Hypothalamus (tissue), 51 donors: Measurements from ENCODE around the gene BIRC6.
"Not testable (repeated sequence)": the region's sequence is repeated elsewhere in the genome, so short reads cannot be mapped to it uniquely, and the experiment has no call there.

Source experiments
- DNase-seq, 51 donors: peaks; one replicate each; lab custom pipeline; 2025; lab: John Stamatoyannopoulos, UW

Gene BIRC6

DNA sequence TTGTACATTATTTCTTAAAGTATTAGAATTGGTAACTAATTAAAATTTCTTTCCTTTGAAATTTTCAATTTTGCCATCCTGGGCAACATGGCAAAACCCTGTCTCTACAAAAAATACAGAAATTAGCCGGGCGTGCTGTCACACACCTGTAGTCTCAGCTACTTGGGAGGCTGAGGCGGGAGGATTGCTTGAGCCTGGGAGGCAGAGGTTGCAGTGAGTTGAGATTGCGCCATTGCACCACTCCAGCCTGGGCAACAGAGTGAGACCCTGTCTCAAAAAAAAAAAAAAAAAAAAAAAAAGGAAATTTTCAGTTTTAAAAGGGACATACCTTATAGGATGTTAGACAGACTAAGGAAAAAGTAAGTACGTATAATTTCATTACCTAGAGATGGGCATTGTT, 14.1 kb downstream of the BIRC6 start:
- not testable (repeated sequence) for DNase-seq

DNA sequence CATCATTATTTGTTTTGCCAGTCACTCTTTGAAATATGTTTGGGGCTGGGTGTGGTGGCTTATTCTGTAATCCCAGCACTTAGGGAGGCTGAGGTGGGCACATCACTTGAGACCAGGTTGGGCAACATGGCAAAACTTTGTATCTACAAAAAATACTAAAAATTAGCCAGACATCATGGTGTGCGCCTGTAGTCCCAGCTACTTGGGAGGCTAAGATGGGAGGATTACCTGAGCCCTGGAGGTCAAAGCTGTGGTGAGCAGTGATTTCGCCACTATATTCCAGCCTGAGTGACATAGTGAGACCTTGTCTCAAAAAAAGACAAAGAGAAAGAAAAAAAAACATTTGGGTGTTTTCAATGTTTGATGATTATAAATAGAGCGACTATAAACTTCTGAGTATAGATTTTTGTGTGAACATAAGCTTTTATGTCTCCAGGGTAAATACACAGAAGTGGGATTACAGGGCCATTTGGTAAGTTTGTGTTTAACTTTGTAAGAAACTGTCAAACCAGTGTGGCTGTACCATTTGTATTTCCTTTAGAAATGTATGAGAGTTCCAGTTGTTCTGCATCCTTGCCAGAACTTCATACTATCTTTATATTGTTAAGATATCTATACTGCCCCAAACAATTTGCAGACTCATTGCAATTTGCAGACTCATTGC, 15.8 kb downstream of the BIRC6 start:
- no peak for DNase-seq

DNA sequence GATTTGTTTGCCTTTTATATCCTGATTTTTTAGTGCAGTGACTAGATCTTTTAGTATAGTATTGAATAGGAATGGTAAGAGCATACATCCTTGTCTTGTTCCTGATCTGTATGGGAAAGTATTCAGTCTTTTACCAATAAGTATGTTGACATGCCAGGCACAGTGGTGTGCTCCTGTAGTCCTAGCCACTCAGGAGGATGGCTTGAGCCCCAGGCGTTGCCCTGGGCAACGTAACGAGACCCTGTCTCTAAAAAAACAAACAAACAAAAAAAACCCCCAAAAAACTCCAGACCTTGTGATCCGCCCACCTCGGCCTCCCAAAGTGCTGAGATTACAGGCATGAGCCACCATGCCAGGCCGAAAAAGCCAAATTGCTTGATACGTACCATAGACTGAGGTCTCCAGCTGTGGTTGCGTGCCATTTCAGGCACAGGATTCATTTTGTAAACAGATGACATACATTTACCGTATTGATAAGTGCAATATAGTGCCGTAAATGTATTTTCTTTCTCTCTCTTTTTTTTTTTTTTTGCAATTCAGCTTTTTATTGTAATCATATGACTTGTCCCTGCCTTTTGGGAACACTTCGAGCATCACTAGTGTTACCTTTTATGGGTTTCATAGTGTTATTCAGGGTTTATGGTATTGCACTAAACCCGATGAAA, 18.5 kb downstream of the BIRC6 start:
- DNase-seq, result no peak

DNA sequence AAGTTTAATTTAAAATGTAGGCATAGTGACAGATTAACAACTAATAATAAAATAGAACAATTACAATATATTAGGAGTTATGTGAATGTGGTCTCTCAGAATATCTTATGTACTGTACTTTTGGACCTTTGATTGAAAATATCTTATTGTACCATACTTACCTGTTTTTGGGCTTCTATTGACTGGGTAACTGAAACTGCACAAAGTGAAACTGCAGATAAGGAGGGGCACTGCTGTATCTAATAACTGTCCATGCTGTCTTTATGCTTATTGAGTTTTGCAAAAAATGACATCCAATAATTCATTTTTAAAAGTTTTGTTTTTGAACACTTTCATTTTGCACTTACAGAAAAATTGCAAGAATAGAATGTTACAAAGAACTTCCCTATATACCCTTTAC, 19.9 kb downstream of the BIRC6 start:
- DNase-seq, result no peak

DNA sequence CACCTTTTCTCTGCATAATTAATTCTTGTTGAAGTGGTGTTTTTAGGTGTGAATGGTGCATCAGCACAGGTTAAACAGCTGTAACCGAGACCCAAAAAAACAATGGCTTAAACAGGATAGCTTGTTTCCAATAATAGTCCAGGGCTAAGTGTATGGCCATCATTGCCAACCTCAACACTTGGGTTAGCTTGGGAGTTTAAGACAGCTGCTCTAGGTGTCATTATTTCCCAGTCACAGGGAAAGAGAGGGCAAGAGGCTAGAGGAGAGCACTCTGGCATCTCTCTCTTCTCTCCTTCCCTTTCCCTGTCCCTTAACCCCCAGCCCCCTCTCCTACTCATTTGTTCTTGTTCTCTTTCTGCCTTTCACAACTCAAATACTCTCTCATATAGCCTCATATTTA, 21.1 kb downstream of the BIRC6 start:
- DNase-seq, result no peak

DNA sequence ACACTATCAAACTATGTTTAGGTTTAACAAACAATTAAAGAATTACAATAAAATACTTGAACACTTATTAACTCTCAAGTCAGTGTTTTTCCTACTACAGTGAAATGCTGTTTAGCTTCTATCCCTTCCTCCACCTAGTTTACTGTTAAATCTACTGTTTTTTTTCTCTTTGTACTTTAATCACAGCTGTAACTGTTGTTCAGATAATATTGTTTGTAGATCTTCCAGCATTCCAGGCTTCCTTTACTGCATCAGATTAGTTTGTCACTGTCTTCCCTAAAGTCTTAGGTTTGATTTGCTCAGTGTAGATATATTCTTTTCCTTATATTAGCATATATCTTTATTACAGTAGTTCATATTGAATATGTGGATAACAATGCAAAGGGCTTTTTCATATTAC, 22.5 kb downstream of the BIRC6 start:
- DNase-seq, result no peak

DNA sequence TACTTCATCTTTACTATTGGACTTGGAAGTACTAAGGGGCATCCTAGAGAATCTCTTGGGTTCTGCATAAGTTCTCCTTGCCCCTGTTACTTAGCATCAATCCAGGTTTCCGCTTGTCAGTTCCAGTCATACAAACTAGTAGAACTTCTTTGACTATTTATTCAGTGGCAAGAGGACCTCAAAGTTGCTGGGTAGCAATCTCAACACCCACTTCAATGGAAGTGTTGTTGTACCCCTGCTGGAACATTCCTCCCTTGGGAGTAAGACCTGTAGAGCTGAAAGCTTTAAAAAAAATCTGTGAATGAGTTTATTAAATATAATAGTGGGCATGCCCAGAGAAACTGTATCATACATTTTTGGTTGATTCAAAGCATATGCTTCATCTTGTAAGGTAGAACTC, 27.0 kb downstream of the BIRC6 start:
- DNase-seq, result no peak

DNA sequence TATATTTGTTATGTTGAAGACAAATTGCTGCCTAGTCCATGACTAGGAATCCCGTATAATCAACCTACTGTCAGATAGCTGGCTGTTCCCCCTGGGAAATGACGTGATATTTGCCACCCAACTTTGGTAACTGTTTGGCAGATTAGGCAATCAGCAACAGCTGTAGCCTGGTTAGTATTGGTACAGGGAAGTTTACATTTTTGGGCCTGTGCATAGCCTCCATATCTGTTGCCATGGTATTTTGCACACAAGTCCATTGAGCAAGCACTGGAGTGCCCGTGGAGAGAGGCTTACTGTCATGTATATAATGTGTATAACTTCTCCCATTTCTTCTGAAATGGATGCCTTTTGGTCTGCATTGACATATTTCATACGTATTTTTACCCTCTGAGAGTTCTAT, 27.7 kb downstream of the BIRC6 start:
- DNase-seq, result no peak

DNA sequence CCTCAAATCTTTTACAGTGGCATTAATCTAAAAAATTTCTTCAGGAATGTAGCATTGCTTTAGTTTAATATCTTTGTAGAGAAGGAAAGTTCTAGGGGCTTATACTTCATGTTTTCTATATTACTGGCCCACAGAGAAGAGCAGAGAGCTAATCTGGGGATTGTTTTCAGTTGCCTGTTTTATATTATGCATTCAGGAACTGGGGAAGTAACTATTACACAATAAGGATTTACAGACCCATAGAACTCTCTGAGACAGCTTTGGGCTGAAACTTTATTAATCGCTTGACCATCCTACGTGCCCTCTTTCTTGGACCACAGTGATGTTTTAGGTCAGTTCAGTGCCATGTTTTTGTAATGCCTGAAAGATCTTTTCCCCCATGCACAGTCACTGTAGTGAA, 29.9 kb downstream of the BIRC6 start:
- DNase-seq, result no peak

DNA sequence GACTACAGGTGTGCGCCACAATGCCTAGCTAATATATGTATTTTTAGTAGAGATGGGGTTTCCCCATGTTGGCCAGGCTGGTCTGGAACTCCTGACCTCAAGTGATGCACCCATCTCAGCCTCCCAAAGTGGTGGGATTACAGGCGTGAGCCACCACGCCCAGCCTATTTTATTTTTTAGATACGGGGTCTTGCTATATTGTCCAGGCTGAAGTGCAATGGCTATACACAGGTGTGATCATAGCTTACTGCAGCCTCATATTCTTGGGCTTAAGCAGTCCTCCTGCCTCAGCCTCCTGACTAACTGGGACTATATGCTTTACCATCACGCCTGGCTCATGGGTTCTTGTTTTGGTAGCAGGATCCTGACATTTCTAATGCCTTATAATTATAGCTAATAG, 42.4 kb downstream of the BIRC6 start:
- no peak for DNase-seq

DNA sequence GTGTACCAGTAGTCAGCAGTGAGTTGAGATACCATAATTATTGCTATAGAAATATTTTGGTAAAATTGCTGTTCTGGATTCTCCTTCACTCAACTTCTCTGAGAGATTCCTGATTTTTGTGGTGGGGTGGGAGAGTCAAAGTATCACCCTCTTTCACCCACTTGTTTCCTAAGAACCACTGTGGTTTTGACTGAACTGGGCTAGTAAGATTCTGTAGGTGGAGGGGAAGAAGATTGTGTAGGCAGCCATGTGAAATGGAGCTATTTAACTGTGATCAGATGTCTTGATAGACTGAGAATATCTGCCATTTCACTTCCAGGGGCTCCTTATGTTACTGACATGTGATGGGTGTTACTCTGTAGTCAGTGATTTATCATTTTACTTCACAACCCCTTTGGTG, 45.3 kb downstream of the BIRC6 start:
- no peak for DNase-seq

DNA sequence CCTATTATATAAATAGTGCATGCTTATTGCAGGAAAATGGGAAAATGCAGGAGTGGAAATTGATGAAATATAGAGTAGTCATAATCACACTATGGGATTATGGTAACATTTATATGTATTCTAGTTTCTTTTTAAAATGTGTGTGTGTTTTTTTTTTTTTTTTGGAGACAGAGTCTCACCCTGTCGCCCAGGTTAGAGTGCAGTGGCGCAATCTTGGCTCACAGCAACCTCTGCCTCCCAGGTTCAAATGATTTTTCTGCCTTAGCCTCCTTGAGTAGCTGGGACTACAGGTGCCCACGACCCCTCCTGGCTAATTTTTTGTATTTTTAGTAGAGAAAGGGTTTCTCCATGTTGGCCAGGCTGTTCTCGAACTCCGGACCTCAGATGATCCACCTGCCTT, 47.0 kb downstream of the BIRC6 start:
- no peak for DNase-seq

DNA sequence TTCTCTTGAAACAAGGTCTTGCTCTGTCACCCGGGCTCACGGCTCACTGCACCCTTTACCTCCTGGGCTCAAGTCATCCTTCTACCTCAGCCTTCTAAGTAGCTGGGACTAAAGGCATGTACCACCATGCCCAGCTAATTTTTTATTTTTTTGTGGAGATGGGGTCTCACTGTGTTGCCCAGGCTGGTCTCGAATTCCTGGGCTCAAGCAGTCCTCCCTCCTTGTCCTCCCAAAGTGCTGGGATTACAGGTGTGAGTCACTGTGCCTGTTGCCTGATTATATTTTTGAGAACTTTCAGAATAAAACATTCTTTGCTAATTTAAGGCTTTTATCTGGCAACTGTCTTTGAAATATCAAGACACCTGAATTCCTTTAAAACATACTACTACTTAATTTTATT, 47.9 kb downstream of the BIRC6 start:
- no peak for DNase-seq

DNA sequence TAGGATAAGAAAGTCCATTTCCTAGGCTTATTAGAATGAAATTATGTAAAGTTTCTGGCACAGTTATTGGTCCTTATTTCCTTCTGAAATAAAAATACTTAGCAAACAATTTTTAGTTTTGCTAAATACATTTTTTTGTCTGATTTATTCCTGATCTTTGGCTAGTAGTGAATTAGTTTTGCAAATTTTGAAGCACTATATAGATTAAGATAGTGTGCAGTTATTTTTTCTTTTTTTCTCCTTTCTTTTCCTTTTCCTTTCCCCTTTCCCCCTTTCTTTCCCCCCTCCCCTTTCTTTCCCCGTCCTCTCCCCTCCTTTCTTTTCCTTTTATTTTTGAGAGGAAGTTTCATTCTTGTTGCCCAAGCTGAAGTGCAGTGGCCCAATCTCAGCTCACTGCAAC, 59.7 kb downstream of the BIRC6 start:
- DNase-seq, result no peak

DNA sequence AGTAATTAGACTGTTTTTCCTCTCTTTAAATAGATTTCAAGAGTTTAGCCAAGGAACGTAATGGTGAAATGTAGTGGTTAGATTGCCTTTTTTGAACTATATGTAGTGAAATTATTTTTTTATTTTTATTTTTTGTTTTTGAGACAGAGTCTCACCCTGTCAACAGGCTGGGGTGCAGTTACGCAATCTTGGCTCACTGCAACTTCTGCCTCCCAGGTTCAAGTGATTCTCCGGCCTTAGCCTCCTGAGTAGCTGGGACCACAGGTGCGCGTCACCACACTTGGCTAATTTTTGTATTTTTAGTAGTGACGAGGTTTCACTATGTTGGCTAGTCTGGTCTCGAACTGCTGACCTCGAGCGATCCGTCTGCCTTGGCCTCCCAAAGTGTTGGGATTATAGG, 60.8 kb downstream of the BIRC6 start:
- DNase-seq, result no peak

DNA sequence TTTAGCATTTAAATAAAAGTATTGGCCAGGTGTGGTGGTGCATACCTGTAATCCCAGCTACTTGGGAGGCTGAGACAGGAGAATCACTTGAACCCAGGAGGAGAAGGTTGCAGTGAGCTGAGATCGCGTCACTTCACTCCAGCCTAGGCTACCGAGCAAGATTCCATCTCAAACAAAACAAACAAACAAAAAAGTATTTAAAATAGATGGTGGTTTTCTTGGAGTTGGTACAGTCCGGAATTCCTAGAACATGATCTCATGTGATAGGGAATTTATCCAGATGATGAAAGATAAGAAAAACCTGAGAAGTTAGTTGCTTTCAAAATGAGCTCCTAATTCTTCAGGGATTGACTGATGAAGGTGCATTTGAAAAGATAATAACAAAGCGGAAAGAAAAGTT, 62.0 kb downstream of the BIRC6 start:
- DNase-seq, result no peak

DNA sequence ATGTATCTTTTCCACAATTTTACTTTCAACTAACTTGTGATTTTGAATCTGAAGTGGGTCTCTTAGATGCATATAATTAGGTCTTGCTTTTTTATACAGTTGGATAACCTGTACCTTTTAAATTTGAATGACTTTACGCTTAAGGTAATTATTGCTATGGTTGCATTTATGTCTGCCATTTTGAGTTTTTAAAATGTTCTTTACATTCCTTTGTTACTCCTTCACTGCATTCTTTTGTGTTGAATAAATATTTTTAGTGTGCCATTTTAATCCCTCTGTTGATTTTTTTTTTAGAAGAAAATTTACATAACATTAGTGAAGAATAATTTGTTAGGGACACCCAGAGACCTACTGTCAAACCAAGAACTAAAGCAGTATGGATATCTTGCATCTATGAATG, 65.3 kb downstream of the BIRC6 start:
- no peak for DNase-seq

DNA sequence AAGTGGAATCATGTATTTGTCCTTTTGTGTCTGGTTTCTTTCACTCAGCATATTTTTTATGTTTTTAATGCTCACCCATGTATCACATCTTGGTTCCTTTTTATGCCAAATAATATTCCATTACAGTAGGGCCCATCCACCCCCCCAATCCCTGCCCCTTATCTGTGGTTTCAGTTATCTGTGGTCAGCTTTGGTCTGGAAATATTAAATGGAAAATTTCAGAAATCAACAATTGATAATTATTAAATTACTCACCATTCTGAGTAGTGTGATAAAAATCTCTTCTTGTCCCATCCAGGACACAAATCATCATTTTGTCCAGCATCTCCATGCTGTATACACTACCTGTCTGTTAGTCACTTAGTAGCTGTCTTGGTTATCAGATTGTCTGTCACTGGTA, 66.7 kb downstream of the BIRC6 start:
- DNase-seq, result no peak

DNA sequence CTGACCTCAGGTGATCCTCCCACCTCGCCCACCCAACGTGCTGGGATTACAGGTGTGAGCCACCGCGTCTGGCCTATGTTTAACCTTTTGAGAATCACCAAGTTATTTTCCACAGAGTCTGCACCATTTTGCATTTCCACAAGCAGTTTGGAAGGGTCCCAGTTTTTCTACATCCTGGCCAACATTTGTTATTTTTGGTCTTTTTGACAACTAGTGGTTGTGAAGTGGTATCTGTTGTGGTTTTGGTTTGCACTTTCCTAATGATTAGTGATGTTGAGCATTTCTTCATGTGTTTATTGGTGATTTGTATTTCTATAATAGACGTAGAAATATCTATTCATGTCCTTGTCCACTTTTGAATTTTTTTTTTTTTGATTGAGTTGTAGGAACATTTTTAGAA, 67.9 kb downstream of the BIRC6 start:
- DNase-seq, result no peak

DNA sequence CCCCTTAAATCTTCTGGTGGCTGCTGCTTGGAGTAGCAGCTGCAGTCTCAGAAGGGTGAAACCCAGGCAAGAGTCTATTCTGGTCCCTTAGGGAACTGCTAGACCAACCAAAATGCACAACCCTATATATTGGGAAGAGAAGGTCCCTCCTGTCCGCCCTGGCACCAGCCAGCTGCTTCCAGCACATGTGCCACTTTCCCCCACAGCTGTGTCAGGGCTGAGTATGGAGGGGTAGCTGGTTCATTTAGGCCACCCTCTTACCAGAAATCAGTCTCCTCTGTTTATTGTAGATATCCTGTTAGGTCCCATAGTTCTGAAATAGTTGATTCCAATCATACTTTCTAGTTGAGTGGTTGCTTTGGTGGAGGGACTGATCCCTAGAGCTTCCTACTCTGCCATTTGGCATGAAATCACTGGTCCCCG, 68.9 kb downstream of the BIRC6 start:
- DNase-seq, result no peak

DNA sequence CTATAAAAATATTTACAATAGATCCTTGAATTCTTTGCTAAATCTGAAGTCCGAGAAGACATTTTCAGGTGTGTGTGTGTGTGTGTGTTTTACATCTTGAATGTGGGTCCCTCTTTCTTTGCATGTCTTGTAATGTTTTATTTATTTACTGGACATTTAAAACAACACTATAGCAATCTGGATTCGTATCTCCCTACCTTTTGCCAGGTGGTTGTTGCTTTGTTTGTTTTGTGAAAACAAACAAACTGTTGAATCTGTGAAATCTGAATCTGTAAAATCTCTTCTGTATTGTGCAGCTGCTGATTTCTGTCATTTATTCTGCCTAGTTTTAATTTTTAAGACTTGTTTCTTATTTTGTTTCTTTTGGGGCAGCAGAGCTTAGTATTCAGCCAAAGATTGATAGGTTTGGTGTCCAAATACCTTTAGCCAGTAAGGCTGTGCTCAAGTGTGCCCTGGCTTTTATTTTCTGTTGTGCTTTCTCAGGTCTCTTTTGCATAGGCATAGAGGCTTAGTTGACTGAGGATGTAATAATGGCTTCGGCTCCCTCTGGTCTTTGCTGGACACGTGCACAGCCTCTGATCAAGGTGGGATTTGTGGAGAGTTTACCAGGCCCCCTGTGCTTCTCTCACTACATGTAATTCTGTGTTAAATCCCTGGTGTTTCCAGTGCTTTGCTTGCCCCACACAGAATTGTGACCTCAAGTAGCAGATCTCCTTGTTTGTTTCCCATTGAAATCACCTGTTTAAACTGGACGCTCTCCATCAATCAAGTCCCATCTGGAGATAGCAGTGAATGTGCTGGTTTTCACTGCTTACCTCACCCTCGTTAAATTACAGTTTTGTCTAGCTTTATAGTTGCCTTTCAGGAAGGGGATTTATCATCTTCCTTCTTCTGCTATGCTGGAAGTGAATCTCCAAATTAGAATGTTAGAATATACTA, 71.1 kb downstream of the BIRC6 start:
- no peak for DNase-seq

DNA sequence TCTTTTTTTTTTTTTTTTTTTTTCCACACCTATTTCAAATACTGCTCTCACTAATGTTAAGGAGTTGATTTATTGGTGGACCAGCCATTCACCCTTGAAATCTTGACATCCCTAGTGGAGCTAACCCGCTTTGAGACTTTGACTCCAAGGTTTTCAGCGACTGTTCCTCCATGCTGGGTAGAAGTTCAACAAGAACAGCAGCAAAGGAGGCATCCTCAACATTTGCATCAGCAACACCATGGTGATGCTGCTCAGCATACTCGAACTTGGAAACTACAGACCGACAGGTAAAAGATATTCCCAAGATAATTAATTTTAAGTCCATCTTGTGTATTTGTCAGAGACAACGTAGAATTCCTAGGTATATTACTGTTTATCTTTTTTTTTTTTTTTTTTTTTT, 74.0 kb downstream of the BIRC6 start:
- no peak for DNase-seq
